D721Med (cell line): Measurements from ENCODE around the gene IGFBP2.

Source experiments
- DNase-seq: peaks from one replicate; pipeline ENCODE4 v3.0.0; 2011; ENCODE audit warnings: low spot score; ENCODE audit not compliant: insufficient read length
- FAIRE-seq: peaks from 2 replicates; lab custom pipeline; 2011; peaks lifted over from hg19 to GRCh38; lab: Jason Lieb, UNC
- CTCF ChIP-seq: IDR thresholded peaks from 2 replicates; pipeline ENCODE4 v1.5.1; 2012; ENCODE audit warnings: mild to moderate bottlenecking, control low read depth; ENCODE audit not compliant: insufficient read depth; ENCODE audit errors: missing control alignments

Gene IGFBP2

GRCh38 chr2:216650626-216651257, 17.5 kb downstream of the IGFBP2 start:
- no peak for DNase-seq
- no peak for TF ChIP-seq CTCF
- no peak for FAIRE-seq

- DNase-seq (no peak), FAIRE-seq (no peak)
- TF ChIP-seq CTCF, result no peak
Observed at GRCh38 chr2:216651351-216651881, 18.2 kb downstream of the IGFBP2 start.

GRCh38 chr2:216652566-216652965, 19.3 kb downstream of the IGFBP2 start:
- TF ChIP-seq CTCF, result no peak
- FAIRE-seq (no peak), DNase-seq (no peak)

GRCh38 chr2:216653093-216653799, 20.0 kb downstream of the IGFBP2 start:
- no peak for TF ChIP-seq CTCF
- no peak for DNase-seq
- FAIRE-seq, result no peak

- FAIRE-seq (no peak), DNase-seq (no peak)
- no peak for TF ChIP-seq CTCF
Observed at GRCh38 chr2:216653931-216654365, 20.7 kb downstream of the IGFBP2 start.

GRCh38 chr2:216654528-216655052, 21.4 kb downstream of the IGFBP2 start:
- DNase-seq, result no peak
- TF ChIP-seq CTCF, result no peak
- FAIRE-seq, result no peak
